Neural cell (in vitro differentiated cells): ENCODE measurements around the gene BMPR1B. TPM values are rescaled to one million over a fixed set of nuclear protein-coding genes. Genes with fewer than 3 reads are reported as not detected.

Experiments
- H2AFZ ChIP-seq: fragments of 200-600, 300-800 bp; sonication (generic), shearing (Covaris generic); 2 replicates; pipeline ENCODE4 v1.6.0; 2014; ENCODE audit warnings: low read depth, mild to moderate bottlenecking, antibody characterized with exemption, low read length, moderate library complexity
- H3F3A ChIP-seq: fragments of 200-600 bp; shearing (Covaris generic); 2 replicates; pipeline ENCODE4 v1.6.1; 2016; ENCODE audit warnings: mild to moderate bottlenecking, moderate library complexity, mixed read lengths, antibody characterized with exemption, low read length; ENCODE audit not compliant: insufficient read depth, poor library complexity, severe bottlenecking
- H3K27ac ChIP-seq: fragments of 200-600, 300-800 bp; sonication (generic), shearing (Covaris generic); 2 replicates; pipeline ENCODE4 v1.5.1; 2014; ENCODE audit warnings: mild to moderate bottlenecking, low read length, moderate library complexity
- H3K27me3 ChIP-seq: fragments of 300-800, 200-600 bp; sonication (generic), shearing (Covaris generic); 2 replicates; pipeline ENCODE4 v1.6.0; 2014; ENCODE audit warnings: mild to moderate bottlenecking, low read depth, low read length, moderate library complexity; ENCODE audit not compliant: insufficient read depth
- H3K36me3 ChIP-seq: fragments of 300-800, 200-600 bp; sonication (generic), shearing (Covaris generic); 2 replicates; pipeline ENCODE4 v1.5.1; 2014; ENCODE audit warnings: mild to moderate bottlenecking, antibody characterized with exemption, low read length, moderate library complexity; ENCODE audit not compliant: insufficient read depth
- H3K4me2 ChIP-seq: fragments of 300-800, 200-600 bp; sonication (generic), shearing (Covaris generic); 2 replicates; pipeline ENCODE4 v1.6.0; 2014; ENCODE audit warnings: mild to moderate bottlenecking, low read length
- H3K4me3 ChIP-seq: fragments of 300-800, 200-600 bp; sonication (generic), shearing (Covaris generic); 2 replicates; pipeline ENCODE4 v1.5.1; 2014; ENCODE audit warnings: mild to moderate bottlenecking, low read length, moderate library complexity
- H3K79me2 ChIP-seq: fragments of 200-600 bp; shearing (Covaris generic); replicated peaks from 2 replicates; pipeline ENCODE4 v1.6.0; 2014; ENCODE audit warnings: mild to moderate bottlenecking, low read length, moderate library complexity; ENCODE audit not compliant: insufficient read depth
- H3K9ac ChIP-seq: fragments of 300-800, 200-600 bp; sonication (generic), shearing (Covaris generic); 2 replicates; pipeline ENCODE4 v1.6.1; 2016; ENCODE audit warnings: mild to moderate bottlenecking, low read length, mixed read lengths
- H3K9me2 ChIP-seq: fragments of 200-600 bp; shearing (Covaris generic); 2 replicates; pipeline ENCODE4 v1.6.1; 2016; ENCODE audit warnings: mild to moderate bottlenecking, low read length, mixed read lengths; ENCODE audit not compliant: insufficient read depth
- H3K9me3 ChIP-seq: fragments of 200-600, 300-800 bp; sonication (generic), shearing (Covaris generic); 2 replicates; pipeline ENCODE4 v1.6.1; 2016; ENCODE audit warnings: mild to moderate bottlenecking, mixed run types, low read length, moderate library complexity, mixed read lengths
- H4K20me1 ChIP-seq: fragments of 200-600 bp; shearing (Covaris generic); 2 replicates; pipeline ENCODE4 v1.6.1; 2016; ENCODE audit warnings: mild to moderate bottlenecking, mixed run types; ENCODE audit not compliant: insufficient read depth
- CTCF ChIP-seq: fragments of 450-650 bp; IDR thresholded peaks from 2 replicates; pipeline ENCODE4 v1.5.1; 2014; ENCODE audit warnings: antibody characterized with exemption, mild to moderate bottlenecking, moderate library complexity; ENCODE audit not compliant: poor library complexity, severe bottlenecking
- EP300 ChIP-seq: fragments of 450-650 bp; conservative IDR thresholded peaks from 2 replicates; pipeline ENCODE4 v1.6.1; 2014; ENCODE audit warnings: antibody characterized with exemption, mild to moderate bottlenecking, moderate library complexity; ENCODE audit not compliant: poor library complexity, severe bottlenecking
- EZH2 ChIP-seq: fragments of 200-600, 300-800 bp; shearing (Covaris generic), sonication (generic); IDR thresholded peaks from 2 replicates; pipeline ENCODE4 v1.6.1; 2014; ENCODE audit warnings: antibody characterized with exemption, low read length, borderline replicate concordance, mild to moderate bottlenecking; ENCODE audit not compliant: insufficient read depth, poor library complexity, severe bottlenecking
- MXI1 ChIP-seq: fragments of 450-650 bp; conservative IDR thresholded peaks from 2 replicates; pipeline ENCODE4 v1.6.1; 2014; ENCODE audit warnings: antibody characterized with exemption, mild to moderate bottlenecking; ENCODE audit not compliant: poor library complexity, severe bottlenecking
- POLR2AphosphoS5 ChIP-seq: IDR thresholded peaks from 2 replicates; pipeline ENCODE4 v1.6.1; 2012
- RAD21 ChIP-seq: fragments of 450-650 bp; conservative IDR thresholded peaks from 2 replicates; pipeline ENCODE4 v1.6.1; 2014; ENCODE audit warnings: antibody characterized with exemption, mild to moderate bottlenecking, moderate library complexity
- REST ChIP-seq: IDR thresholded peaks from 2 replicates; pipeline ENCODE4 v1.6.1; 2012; ENCODE audit warnings: borderline replicate concordance
- SMC3 ChIP-seq: fragments of 450-650 bp; conservative IDR thresholded peaks from 2 replicates; pipeline ENCODE4 v1.6.1; 2014; ENCODE audit warnings: antibody characterized with exemption, mild to moderate bottlenecking, moderate library complexity; ENCODE audit not compliant: poor library complexity
- TAF1 ChIP-seq: IDR thresholded peaks from 2 replicates; pipeline ENCODE4 v1.6.1; 2012; ENCODE audit warnings: low read depth
- polyA plus RNA-seq: library from polyadenylated mRNA; depleted of rRNA; stranded (reverse); fragments of >200 nt; gene quantifications from 2 replicates; pipeline ENCODE4 v1.2.3, GENCODE V29; 2014

BMPR1B gene
- polyA plus RNA-seq, 1 donor from 2014 or later: 1.6 TPM

DNA sequence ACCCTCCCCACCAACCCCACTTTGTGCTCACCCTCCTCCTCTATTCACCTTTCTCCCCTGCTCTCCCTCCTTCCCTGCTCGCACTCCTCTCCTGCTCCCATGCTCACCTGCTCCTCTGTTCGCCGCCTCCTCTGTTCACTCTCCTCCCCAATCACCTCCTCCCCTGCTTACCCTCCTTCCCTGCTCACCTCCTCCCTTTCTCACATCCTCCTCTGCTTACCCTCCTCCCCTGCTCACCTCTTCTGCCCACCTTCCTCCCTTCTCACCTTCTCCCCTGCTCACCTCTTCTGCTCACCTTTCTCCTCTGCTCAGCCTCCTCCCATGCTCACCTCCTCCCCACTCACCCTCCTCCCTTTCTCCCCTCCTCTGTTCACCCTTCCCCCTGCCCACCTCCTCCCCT lies 433.8 kb downstream of the BMPR1B start:
- Histone ChIP-seq H2AFZ (no peak overlapping the region), H3K9me2 (no peaks in the 10 kb centered on the region), H3K4me2 (no peak overlapping the region), H4K20me1 (no peaks in the 10 kb centered on the region), H3K4me3 (no peak overlapping the region), H3K36me3 (no peaks in the 10 kb centered on the region), H3K27ac (no peak overlapping the region), H3K9ac (no peak overlapping the region), H3F3A (no peaks in the 10 kb centered on the region), H3K27me3 (peaks cover 20% of the 10 kb centered on the region), H3K79me2 (no peaks in the 10 kb centered on the region), H3K9me3 (no peaks in the 10 kb centered on the region)
- TF ChIP-seq MXI1: no peak

GRCh38 chr4:95193391-95194224 lies 435.9 kb downstream of the BMPR1B start:
- H3K9ac ChIP-seq: no peak overlapping the region
- TF ChIP-seq MXI1: no peak
- TF ChIP-seq RAD21: no peak
- TF ChIP-seq TAF1: no peak
- TF ChIP-seq EZH2: no peak
- H3K36me3 ChIP-seq: no peaks in the 10 kb centered on the region
- H4K20me1 ChIP-seq: no peaks in the 10 kb centered on the region
- no peak overlapping the region for H3K4me2 ChIP-seq
- no peaks in the 10 kb centered on the region for H3K9me2 ChIP-seq
- H3K4me3 ChIP-seq: no peak overlapping the region
- H3F3A ChIP-seq: no peaks in the 10 kb centered on the region
- no peaks in the 10 kb centered on the region for H3K79me2 ChIP-seq
- H2AFZ ChIP-seq: no peak overlapping the region
- peaks cover 20% of the 10 kb centered on the region for H3K27me3 ChIP-seq
- H3K27ac ChIP-seq: no peak overlapping the region
- no peaks in the 10 kb centered on the region for H3K9me3 ChIP-seq

GRCh38 chr4:95197353-95197752 lies 439.6 kb downstream of the BMPR1B start:
- Histone ChIP-seq H3K4me3 (no peak overlapping the region), H3K9me3 (no peaks in the 10 kb centered on the region), H2AFZ (no peak overlapping the region), H3K27me3 (peaks cover 12% of the 10 kb centered on the region), H4K20me1 (no peaks in the 10 kb centered on the region), H3K9ac (no peak overlapping the region), H3K36me3 (no peaks in the 10 kb centered on the region), H3K9me2 (no peaks in the 10 kb centered on the region), H3K79me2 (no peaks in the 10 kb centered on the region), H3F3A (no peaks in the 10 kb centered on the region), H3K4me2 (no peak overlapping the region), H3K27ac (no peak overlapping the region)
- TF ChIP-seq MXI1 (no peak), EP300 (no peak), CTCF (no peak), EZH2 (no peak), REST (no peak), RAD21 (no peak), POLR2AphosphoS5 (no peak), SMC3 (no peak), TAF1 (no peak)
